OCI-M1 (cell line): ENCODE data around the gene PIGU.
A peak's percentile ranks its signal among the peaks of the same experiment; 100 is the strongest.

Experiments used
- DNase-seq: peaks from one replicate; lab custom pipeline; 2025; lab: John Stamatoyannopoulos, UW

Gene PIGU

GRCh38 chr20:34557936-34558319 is 119.0 kb downstream of the PIGU start:
- no peak for DNase-seq

GRCh38 chr20:34553366-34553867 is 123.5 kb downstream of the PIGU start:
- no peak for DNase-seq

GRCh38 chr20:34552569-34552968 is 124.3 kb downstream of the PIGU start:
- no peak for DNase-seq

- no peak for DNase-seq
Measured at GRCh38 chr20:34549929-34550305, 127.0 kb downstream of the PIGU start.

- DNase-seq = peak; percentile 8
Measured at GRCh38 chr20:34549291-34549928, 127.5 kb downstream of the PIGU start.

GRCh38 chr20:34547844-34548613 is 128.9 kb downstream of the PIGU start:
- no peak for DNase-seq

- DNase-seq = no peak
Measured at GRCh38 chr20:34546751-34547181, 130.1 kb downstream of the PIGU start.

DNA sequence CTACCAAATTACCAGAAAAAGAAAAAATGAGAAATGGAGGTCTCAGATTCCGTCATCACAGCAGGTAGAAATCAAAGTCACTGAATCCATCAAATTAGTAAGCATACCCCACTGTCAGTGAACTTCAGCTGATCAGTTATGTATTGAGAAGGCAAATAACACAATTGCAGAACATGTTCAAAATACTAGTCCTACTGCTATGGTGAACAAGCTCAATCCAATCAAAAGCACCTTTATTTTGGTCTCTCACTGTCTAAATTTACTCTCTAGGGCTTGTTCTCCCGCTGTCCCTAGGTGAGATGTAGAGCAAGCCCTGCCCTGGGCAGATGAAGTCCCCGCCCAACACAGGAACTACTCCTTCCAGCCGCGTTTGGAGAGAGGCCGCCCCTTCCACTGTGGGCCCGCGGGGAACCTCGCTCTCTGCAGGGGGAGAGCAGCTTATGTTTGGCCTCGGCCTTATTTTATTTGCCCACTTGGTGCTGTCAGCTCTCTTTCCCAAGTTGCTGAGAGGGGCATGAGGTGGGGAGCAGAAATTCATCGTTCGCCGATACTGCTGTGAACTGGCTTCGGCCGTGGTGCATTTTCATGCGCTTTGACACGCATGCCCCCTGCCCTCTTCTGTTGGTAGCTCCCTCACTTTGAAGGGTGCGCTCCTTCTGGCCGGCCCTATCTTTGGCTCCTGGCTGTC is 132.6 kb downstream of the PIGU start:
- DNase-seq = no peak

DNA sequence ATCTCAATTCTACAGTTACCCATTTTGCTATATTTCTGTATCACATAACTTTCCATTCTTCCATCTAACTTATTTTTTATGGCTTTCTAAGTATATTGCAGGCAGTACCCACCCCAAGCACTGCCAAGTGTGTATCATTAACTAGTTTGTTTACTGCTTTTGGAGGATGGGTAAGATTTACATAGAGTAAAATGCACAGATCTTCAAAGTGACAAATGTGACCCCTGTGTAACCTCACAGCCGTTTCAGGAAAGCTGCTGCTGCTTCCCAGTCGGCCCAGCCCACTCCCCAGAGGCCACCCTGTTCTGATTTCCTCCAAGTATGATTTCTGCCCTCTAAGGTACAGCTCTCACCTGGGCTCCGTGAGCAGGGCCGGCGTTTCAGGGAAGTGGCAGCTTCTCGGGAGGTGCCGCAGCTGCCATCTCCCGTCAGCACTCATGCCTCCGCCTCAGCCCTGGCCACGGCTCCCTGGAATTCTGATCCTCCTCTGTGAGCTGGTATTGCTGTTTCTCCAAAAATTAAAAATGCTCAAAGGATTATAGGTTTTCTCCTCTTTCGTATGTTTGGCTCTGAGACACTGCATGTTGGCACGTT is 133.3 kb downstream of the PIGU start:
- DNase-seq = no peak

- no peak for DNase-seq
Measured at GRCh38 chr20:34542439-34542838, 134.5 kb downstream of the PIGU start.

DNA sequence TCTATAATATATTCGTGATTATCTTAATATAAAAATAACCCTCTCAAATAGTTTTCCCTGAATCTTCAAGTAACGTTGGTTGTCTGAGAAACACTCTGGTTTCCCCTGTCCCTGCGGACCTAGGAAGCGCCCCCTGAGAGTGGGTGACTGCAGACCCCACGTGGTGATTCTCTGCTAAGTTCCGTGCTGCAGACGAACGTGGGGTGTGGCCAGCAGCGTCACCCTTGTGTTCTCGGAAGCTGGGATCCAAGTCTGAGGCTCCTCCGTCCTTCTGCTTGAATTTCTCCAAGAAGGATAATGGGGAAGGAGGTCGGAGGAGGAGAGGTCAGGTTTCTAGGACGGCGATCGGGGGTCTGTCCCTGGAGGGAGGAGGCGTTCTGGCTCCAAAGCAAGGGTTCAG is 135.0 kb downstream of the PIGU start:
- no peak for DNase-seq

GRCh38 chr20:34541264-34541901 is 135.5 kb downstream of the PIGU start:
- DNase-seq = no peak

GRCh38 chr20:34540596-34541263 is 136.2 kb downstream of the PIGU start:
- no peak for DNase-seq

DNA sequence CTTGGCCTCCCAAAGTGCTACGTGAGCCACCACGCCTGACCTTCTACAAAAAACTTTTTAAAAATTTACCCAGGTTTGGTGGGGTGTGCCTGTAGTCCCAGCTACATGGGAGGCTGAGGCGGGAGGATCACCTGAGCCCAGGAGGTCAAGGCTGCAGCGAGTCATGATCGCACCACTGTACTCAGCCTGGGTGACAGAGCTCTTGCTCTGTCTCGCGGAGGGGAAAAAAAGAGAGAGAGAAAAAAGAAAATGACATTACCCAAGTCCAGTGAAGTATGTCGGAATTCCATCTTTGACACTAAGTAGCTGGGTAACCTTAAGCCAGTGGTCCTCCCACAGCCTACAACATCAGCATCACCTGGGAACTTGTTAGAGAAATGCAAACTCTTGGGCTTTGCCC is 137.1 kb downstream of the PIGU start:
- no peak for DNase-seq

GRCh38 chr20:34538671-34539123 is 138.2 kb downstream of the PIGU start:
- DNase-seq = peak; percentile 82

- no peak for DNase-seq
Measured at GRCh38 chr20:34537651-34538050, 139.2 kb downstream of the PIGU start.

GRCh38 chr20:34536798-34537394 is 140.0 kb downstream of the PIGU start:
- DNase-seq = peak; percentile 44

DNA sequence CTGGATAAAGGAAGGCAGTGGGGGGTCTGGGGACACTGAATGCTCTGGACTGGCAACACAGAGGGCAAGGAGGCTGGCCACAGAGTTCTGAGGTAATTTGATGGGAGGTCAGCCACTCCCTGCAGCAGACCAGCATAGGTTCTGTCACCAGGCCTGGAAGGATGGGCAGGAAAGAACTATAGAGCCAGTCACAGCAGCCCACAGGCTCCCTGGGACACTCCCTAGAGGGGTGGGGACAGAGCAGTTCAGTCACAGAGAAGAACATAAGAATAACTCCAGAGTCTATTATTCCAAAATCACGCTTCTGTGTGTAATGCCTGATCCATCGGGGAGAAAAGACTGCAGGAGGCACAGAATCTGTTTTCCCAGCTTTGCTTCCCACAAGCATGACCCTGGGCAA is 141.0 kb downstream of the PIGU start:
- DNase-seq = no peak

- DNase-seq = no peak
Measured at GRCh38 chr20:34535301-34535840, 141.5 kb downstream of the PIGU start.

GRCh38 chr20:34534391-34535165 is 142.3 kb downstream of the PIGU start:
- DNase-seq = no peak
